Measurements from ENCODE around the gene AFF1. TPM values are rescaled to one million over a fixed set of nuclear protein-coding genes. Genes with fewer than 3 reads are reported as not detected.

The AFF1 gene
- total and polyA plus RNA-seq, 4 donors: 4.8 to 107 (median 57.3) TPM

DNA sequence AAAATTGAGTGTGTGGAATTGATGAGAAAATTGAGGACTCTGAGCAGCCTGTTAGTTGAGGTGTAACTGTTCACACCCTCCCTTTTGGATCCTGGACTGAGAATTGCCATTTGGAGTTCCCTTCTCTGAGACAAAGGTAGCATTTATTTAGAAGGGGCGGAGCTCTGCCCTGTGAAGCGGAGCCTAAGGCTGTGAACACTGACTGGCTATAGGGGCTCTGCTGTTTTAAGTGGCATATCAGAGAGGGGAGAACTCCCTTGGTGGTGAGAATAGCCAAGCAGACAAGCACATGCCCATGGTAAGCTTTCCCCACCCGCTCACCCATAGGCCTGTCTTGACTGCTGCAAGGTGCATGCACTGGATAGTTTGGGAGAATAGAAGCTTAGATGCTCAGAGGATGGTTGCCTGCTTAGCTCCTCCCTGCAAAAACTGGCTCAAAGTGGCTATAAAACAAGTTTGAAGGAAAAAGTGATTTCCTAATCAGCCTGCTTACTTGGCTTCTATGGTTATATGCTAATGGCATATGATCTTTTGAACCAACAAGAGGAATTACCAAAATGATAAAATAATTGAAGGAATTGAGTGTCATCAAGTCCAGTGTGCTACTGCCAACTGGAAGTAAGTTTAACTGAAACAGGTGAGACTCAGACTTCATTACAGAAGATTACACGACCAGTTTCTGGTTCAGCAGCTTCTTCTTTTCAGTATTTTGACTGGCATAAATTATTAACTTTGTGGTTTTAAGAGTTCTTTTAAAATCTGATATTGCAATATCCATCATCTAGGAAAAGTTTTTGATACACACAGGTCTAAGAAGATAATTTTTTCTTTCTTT lies 108.4 kb downstream of the AFF1 start:
- WGBS, 2 donors: 96 to 97% methylated on average over 4 of the region's 4 CpGs
- H3K9me3 ChIP-seq (ENCODE audit: control insufficient read depth, low read length): no peaks in the 10 kb centered on the region
- H3K4me3 ChIP-seq (ENCODE audit: low read length in 2 of 2): no peak overlapping the region
- H3K27ac ChIP-seq (ENCODE audit: low read depth in 1 of 2, low read length in 2 of 2): no peak overlapping the region
- no peaks in the 10 kb centered on the region for H3K27me3 ChIP-seq (ENCODE audit: control insufficient read depth in 1 of 2, insufficient read depth in 2 of 2, low read length in 1 of 2)
- H3K4me1 ChIP-seq (ENCODE audit: control insufficient read depth in 1 of 2, insufficient read depth in 2 of 2, low read length in 2 of 2): peaks cover 4 to 19% of the 10 kb centered on the region in 2 donors
- ATAC-seq (ENCODE audit: low FRiP score) (no peak), DNase-seq (no peak)
- intact Hi-C loops (cut with DNase I): loop anchor here in 1 of 2 donors (5.0 kb wide), 1 partner anchor 34 kb away; no protein-coding TSS in a partner anchor
- peaks cover 0 to 2% of the 10 kb centered on the region in 2 donors for H3K36me3 ChIP-seq (ENCODE audit: control insufficient read depth in 1 of 2, insufficient read depth in 2 of 2, low read length in 1 of 2)

DNA sequence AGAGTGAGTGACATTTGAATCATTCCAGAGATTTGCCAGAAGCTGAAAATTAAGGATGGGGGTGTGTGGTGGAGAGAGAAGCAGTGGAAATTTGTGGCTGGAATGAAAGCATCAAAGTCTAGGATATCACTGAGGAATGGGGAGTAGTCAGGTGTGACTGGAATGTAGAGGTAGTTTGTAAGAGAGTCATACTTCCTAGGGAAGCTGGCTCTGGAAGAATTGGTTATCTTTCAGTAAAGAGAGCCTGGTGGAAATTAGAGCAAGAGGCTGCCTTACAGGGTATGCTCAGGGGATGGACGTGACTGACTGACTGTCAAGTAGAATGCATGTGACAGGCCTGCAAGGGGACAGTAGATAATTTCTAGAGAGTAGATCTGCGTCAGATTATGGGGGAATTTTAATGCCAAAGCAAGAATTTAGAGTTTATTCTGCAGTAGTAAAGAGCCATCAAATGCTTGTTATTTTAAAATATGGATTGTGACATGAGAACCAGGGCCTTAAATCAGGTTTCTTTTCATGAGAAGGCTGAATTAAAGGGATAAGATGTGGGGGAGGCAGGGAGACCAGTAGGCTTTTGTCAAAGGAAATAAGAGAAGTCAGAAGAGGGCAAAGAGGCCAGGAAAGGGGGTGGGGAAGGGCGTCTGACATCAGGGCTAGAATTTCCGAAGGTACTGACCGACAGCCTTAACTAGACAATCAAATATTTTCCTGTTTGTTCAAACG lies 109.9 kb downstream of the AFF1 start:
- Histone ChIP-seq H3K9me3 (ENCODE audit: control insufficient read depth, low read length) (no peaks in the 10 kb centered on the region), H3K4me3 (ENCODE audit: low read length in 2 of 2) (no peak overlapping the region), H3K36me3 (ENCODE audit: control insufficient read depth in 1 of 2, insufficient read depth in 2 of 2, low read length in 1 of 2) (peaks cover 0 to 2% of the 10 kb centered on the region in 2 donors), H3K27me3 (ENCODE audit: control insufficient read depth in 1 of 2, insufficient read depth in 2 of 2, low read length in 1 of 2) (no peaks in the 10 kb centered on the region), H3K27ac (ENCODE audit: low read depth in 1 of 2, low read length in 2 of 2) (no peak overlapping the region), H3K4me1 (ENCODE audit: control insufficient read depth in 1 of 2, insufficient read depth in 2 of 2, low read length in 2 of 2) (peaks cover 3 to 10% of the 10 kb centered on the region in 2 donors)
- intact Hi-C loops (cut with DNase I): loop anchor here (5.0 kb wide), 2 partner anchors 33 to 37 kb away; no protein-coding TSS in a partner anchor
- DNase-seq (no peak), ATAC-seq (ENCODE audit: low FRiP score) (no peak)
- 37 to 45% methylated on average over 6 of the region's 6 CpGs for WGBS, 2 donors

DNA sequence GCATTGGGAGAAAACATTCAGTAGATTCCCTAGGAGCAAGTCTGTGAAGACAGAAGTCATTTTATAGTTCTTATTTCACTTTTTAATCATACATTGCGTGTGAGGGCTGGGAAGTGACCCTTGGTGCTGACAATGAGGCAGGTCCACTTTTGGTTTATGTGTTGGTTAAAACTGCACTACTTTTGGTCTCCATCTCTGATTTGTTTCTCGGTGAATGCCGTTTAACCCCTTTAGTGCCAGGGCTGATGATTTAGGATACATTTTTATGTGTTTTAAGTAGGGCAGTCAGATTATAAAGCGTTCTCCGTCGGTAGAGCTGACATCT lies 110.4 kb downstream of the AFF1 start:
- DNase-seq (no peak), ATAC-seq (ENCODE audit: low FRiP score) (no peak)
- Histone ChIP-seq H3K9me3 (ENCODE audit: control insufficient read depth, low read length) (no peaks in the 10 kb centered on the region), H3K36me3 (ENCODE audit: control insufficient read depth in 1 of 2, insufficient read depth in 2 of 2, low read length in 1 of 2) (peaks cover 0 to 2% of the 10 kb centered on the region in 2 donors), H3K4me1 (ENCODE audit: control insufficient read depth in 1 of 2, insufficient read depth in 2 of 2, low read length in 2 of 2) (peaks cover 3 to 10% of the 10 kb centered on the region in 2 donors), H3K4me3 (ENCODE audit: low read length in 2 of 2) (peak overlapping the region in 1 of 2 donors; percentile 26), H3K27ac (ENCODE audit: low read depth in 1 of 2, low read length in 2 of 2) (peak overlapping the region in 1 of 2 donors; percentile 73), H3K27me3 (ENCODE audit: control insufficient read depth in 1 of 2, insufficient read depth in 2 of 2, low read length in 1 of 2) (no peaks in the 10 kb centered on the region)
- WGBS, 2 donors: 23 to 33% methylated on average over 6 of the region's 6 CpGs
- intact Hi-C loops (cut with DNase I): loop anchor here in 1 of 2 donors (5.0 kb wide), 1 partner anchor 38 kb away; no protein-coding TSS in a partner anchor

DNA sequence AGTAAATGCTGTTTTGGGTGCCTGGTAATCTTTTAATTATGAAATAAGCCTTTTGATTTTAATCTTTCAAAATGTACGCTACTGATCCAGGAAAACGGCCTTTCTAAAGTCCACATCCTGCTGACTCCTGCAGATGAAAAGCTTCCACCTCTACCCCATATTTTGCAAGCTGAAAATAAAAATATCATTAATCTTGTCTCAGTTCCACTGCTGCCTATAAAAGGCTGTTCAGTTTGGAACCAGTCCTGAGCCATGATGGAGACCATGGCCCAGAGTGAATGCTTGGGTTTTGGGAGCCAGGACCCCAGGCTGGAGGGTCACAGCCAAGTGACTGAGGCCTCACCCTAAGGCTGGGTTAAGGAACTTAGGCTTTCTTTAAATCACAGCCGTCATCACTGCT lies 110.8 kb downstream of the AFF1 start:
- no peaks in the 10 kb centered on the region for H3K27me3 ChIP-seq (ENCODE audit: control insufficient read depth in 1 of 2, insufficient read depth in 2 of 2, low read length in 1 of 2)
- 16 to 36% methylated on average over 3 of the region's 3 CpGs for WGBS, 2 donors

DNA sequence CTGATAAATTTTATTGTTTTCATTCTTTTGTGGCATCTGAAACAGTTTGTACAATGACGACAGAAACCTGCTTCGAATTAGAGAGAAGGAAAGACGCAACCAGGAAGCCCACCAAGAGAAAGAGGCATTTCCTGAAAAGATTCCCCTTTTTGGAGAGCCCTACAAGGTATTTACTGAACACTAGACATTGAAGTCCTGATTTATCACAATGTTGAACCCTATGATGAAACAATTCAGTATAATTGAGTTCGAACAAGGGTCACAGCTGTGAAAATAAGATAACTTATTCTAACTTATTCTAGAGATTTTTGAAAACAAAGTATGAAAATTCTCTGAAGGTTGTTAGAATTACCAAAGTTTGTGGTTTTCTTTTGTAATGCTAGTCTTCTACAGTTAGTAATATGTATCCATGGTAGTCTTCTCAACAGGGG lies 111.3 kb downstream of the AFF1 start:
- Histone ChIP-seq H3K36me3 (ENCODE audit: control insufficient read depth in 1 of 2, insufficient read depth in 2 of 2, low read length in 1 of 2) (peaks cover 0 to 2% of the 10 kb centered on the region in 2 donors), H3K4me1 (ENCODE audit: control insufficient read depth in 1 of 2, insufficient read depth in 2 of 2, low read length in 2 of 2) (peaks cover 5 to 8% of the 10 kb centered on the region in 2 donors), H3K27me3 (ENCODE audit: control insufficient read depth in 1 of 2, insufficient read depth in 2 of 2, low read length in 1 of 2) (no peaks in the 10 kb centered on the region), H3K9me3 (ENCODE audit: control insufficient read depth, low read length) (no peaks in the 10 kb centered on the region), H3K4me3 (ENCODE audit: low read length in 2 of 2) (no peak overlapping the region), H3K27ac (ENCODE audit: low read depth in 1 of 2, low read length in 2 of 2) (peak overlapping the region; percentile 34 to 96)
- ATAC-seq (ENCODE audit: low FRiP score) (peak; percentile 26), DNase-seq (no peak)
- WGBS, 2 donors: 33 to 42% methylated on average over 4 of the region's 4 CpGs
- intact Hi-C loops (cut with DNase I): loop anchor here in 1 of 2 donors (5.0 kb wide), 1 partner anchor 39 kb away; no protein-coding TSS in a partner anchor

More for the DNA sequence above, 110.8 kb downstream of the AFF1 start:
- no peaks in the 10 kb centered on the region for H3K9me3 ChIP-seq (ENCODE audit: control insufficient read depth, low read length)
- peak overlapping the region; percentile 73 to 96 for H3K27ac ChIP-seq (ENCODE audit: low read depth in 1 of 2, low read length in 2 of 2)
- H3K4me3 ChIP-seq (ENCODE audit: low read length in 2 of 2): peak overlapping the region in 1 of 2 donors; percentile 26
- H3K4me1 ChIP-seq (ENCODE audit: control insufficient read depth in 1 of 2, insufficient read depth in 2 of 2, low read length in 2 of 2): peaks cover 5 to 10% of the 10 kb centered on the region in 2 donors
- intact Hi-C loops (cut with DNase I): loop anchor here in 1 of 2 donors (5.0 kb wide), 1 partner anchor 38 kb away; no protein-coding TSS in a partner anchor
- no peak for DNase-seq
- peak; percentile 33 for ATAC-seq (ENCODE audit: low FRiP score)
- H3K36me3 ChIP-seq (ENCODE audit: control insufficient read depth in 1 of 2, insufficient read depth in 2 of 2, low read length in 1 of 2): peaks cover 0 to 2% of the 10 kb centered on the region in 2 donors

DNA sequence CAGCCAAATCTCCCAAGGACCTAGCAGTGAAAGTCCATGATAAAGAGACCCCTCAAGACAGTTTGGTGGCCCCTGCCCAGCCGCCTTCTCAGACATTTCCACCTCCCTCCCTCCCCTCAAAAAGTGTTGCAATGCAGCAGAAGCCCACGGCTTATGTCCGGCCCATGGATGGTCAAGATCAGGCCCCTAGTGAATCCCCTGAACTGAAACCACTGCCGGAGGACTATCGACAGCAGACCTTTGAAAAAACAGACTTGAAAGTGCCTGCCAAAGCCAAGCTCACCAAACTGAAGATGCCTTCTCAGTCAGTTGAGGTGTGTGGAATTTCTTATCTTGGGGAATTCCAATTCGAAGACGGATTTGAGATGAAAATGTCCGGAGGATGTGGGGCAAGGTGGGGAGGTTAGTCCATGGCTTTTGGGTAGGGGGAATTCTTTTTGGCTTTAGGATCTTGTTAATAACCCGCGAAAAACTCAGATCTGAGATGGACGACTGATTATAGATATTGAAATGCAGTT lies 112.5 kb downstream of the AFF1 start:
- Histone ChIP-seq H3K27ac (ENCODE audit: low read depth in 1 of 2, low read length in 2 of 2) (no peak overlapping the region), H3K27me3 (ENCODE audit: control insufficient read depth in 1 of 2, insufficient read depth in 2 of 2, low read length in 1 of 2) (no peaks in the 10 kb centered on the region), H3K36me3 (ENCODE audit: control insufficient read depth in 1 of 2, insufficient read depth in 2 of 2, low read length in 1 of 2) (peaks cover 0 to 2% of the 10 kb centered on the region in 2 donors), H3K9me3 (ENCODE audit: control insufficient read depth, low read length) (no peaks in the 10 kb centered on the region), H3K4me3 (ENCODE audit: low read length in 2 of 2) (no peak overlapping the region), H3K4me1 (ENCODE audit: control insufficient read depth in 1 of 2, insufficient read depth in 2 of 2, low read length in 2 of 2) (peaks cover 4 to 9% of the 10 kb centered on the region in 2 donors)
- DNase-seq (no peak), ATAC-seq (ENCODE audit: low FRiP score) (no peak)
- intact Hi-C loops (cut with DNase I): loop anchor here in 1 of 2 donors (5.0 kb wide), 1 partner anchor 40 kb away; no protein-coding TSS in a partner anchor
- WGBS, 2 donors: 96 to 98% methylated on average over 11 of the region's 11 CpGs

DNA sequence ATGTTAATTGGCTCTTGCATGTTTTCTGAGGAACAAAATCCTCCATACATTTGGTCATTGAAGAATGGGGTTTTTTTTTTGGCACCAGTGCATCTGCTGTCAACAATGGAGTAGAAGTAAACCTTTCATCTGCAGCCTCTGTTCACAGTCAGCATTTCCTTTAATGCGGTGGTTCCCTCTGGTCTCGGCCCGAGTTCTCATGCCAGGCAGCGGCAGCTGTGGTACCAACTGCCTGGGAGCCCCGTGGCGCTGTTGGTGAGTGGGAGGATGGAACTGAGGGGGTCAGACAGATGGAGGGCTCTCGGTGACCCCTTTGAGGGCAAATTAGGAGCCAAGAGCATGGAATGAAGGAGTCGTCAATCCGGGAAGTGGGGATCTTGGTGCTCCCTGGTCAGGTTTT lies 114.7 kb downstream of the AFF1 start:
- DNase-seq (no peak), ATAC-seq (ENCODE audit: low FRiP score) (no peak)
- intact Hi-C loops (cut with DNase I): loop anchor here in 1 of 2 donors (5.0 kb wide), 1 partner anchor 42 kb away; no protein-coding TSS in a partner anchor
- Histone ChIP-seq H3K27me3 (ENCODE audit: control insufficient read depth in 1 of 2, insufficient read depth in 2 of 2, low read length in 1 of 2) (no peaks in the 10 kb centered on the region), H3K9me3 (ENCODE audit: control insufficient read depth, low read length) (no peaks in the 10 kb centered on the region), H3K36me3 (ENCODE audit: control insufficient read depth in 1 of 2, insufficient read depth in 2 of 2, low read length in 1 of 2) (peaks cover 0 to 2% of the 10 kb centered on the region in 2 donors), H3K4me1 (ENCODE audit: control insufficient read depth in 1 of 2, insufficient read depth in 2 of 2, low read length in 2 of 2) (peaks cover 9 to 12% of the 10 kb centered on the region in 2 donors), H3K27ac (ENCODE audit: low read depth in 1 of 2, low read length in 2 of 2) (no peak overlapping the region), H3K4me3 (ENCODE audit: low read length in 2 of 2) (no peak overlapping the region)
- WGBS, 2 donors: 97 to 98% methylated on average over 9 of the region's 9 CpGs

DNA sequence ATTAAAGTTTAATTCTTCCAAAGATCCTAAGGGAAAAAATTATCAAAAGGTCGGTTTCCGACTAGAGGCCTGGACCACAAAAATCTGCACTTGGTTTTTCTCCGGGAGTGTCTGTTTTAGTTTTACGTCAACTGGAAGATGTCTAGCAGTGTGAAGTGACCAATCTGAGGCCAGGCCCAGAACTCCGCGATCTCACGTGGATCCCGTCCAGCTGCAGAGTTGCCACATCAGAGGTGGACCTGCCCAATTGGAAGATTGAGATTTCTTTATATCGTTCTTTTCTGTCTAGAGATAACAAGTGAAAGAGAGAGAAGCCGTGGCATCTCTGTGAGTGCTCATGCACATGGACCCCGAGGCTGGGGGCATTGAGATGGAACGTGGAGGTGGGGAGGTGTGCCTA lies 115.8 kb downstream of the AFF1 start:
- no peaks in the 10 kb centered on the region for H3K9me3 ChIP-seq (ENCODE audit: control insufficient read depth, low read length)
- peaks cover 0 to 2% of the 10 kb centered on the region in 2 donors for H3K36me3 ChIP-seq (ENCODE audit: control insufficient read depth in 1 of 2, insufficient read depth in 2 of 2, low read length in 1 of 2)
- no peak overlapping the region for H3K4me3 ChIP-seq (ENCODE audit: low read length in 2 of 2)
- intact Hi-C loops (cut with DNase I): no loop called here
- ATAC-seq (ENCODE audit: low FRiP score): peak; percentile 52
- peaks cover 9 to 14% of the 10 kb centered on the region in 2 donors for H3K4me1 ChIP-seq (ENCODE audit: control insufficient read depth in 1 of 2, insufficient read depth in 2 of 2, low read length in 2 of 2)
- DNase-seq: peak; percentile 69 to 81
- 84 to 87% methylated on average over 12 of the region's 12 CpGs for WGBS, 2 donors
- no peaks in the 10 kb centered on the region for H3K27me3 ChIP-seq (ENCODE audit: control insufficient read depth in 1 of 2, insufficient read depth in 2 of 2, low read length in 1 of 2)
- H3K27ac ChIP-seq (ENCODE audit: low read depth in 1 of 2, low read length in 2 of 2): peak overlapping the region; percentile 61 to 92
